ENCODE measurements around the gene STMN3. TPM values are rescaled to one million over a fixed set of nuclear protein-coding genes. Genes with fewer than 3 reads are reported as not detected.
"Not testable (repeated sequence)": the region's sequence is repeated elsewhere in the genome, so short reads cannot be mapped to it uniquely, and the experiment has no call there.

STMN3 gene
- total RNA-seq, 1 donor from 2014 or later: 1.5 TPM

- DNase-seq (ENCODE audit: low spot score) (no peak), ATAC-seq (no peak)
Measured at GRCh38 chr20:63659370-63659769, 6.1 kb upstream of the STMN3 start.

- DNase-seq (ENCODE audit: low spot score) (no peak), ATAC-seq (peak; percentile 26)
Measured at GRCh38 chr20:63658749-63659187, 5.5 kb upstream of the STMN3 start.

GRCh38 chr20:63657937-63658748, 4.9 kb upstream of the STMN3 start, which contains the start of gene RTEL1:
RTEL1 (plus strand) TSS chr20:63658312; CDS start chr20:63659403, 1,091 bp downstream.
- DNase-seq (ENCODE audit: low spot score) (peak; percentile 93), ATAC-seq (peak; percentile 96)

- DNase-seq (ENCODE audit: low spot score) (no peak), ATAC-seq (no peak)
Measured at GRCh38 chr20:63657260-63657936, 4.2 kb upstream of the STMN3 start.

GRCh38 chr20:63656451-63656850, 3.2 kb upstream of the STMN3 start:
- no peak for DNase-seq (ENCODE audit: low spot score)
- no peak for ATAC-seq

- no peak for ATAC-seq
- DNase-seq (ENCODE audit: low spot score): no peak
Measured at GRCh38 chr20:63655249-63655648, 2.0 kb upstream of the STMN3 start.

GRCh38 chr20:63653974-63654668, 897 bp upstream of the STMN3 start:
- DNase-seq (ENCODE audit: low spot score) (no peak), ATAC-seq (no peak)

- DNase-seq (ENCODE audit: low spot score): no peak
- ATAC-seq: peak; percentile 8
Measured at GRCh38 chr20:63652192-63652980, 838 bp downstream of the STMN3 start.

- no peak for ATAC-seq
- no peak for DNase-seq (ENCODE audit: low spot score)
Measured at GRCh38 chr20:63651942-63652191, 1.4 kb downstream of the STMN3 start.

GRCh38 chr20:63650486-63650885, 2.7 kb downstream of the STMN3 start:
- DNase-seq (ENCODE audit: low spot score); ATAC-seq: not testable (repeated sequence)

GRCh38 chr20:63648895-63649589, 4.2 kb downstream of the STMN3 start:
- no peak for DNase-seq (ENCODE audit: low spot score)
- ATAC-seq: no peak

GRCh38 chr20:63648190-63648589, 5.0 kb downstream of the STMN3 start:
- no peak for DNase-seq (ENCODE audit: low spot score)
- ATAC-seq: no peak

- ATAC-seq (no peak), DNase-seq (ENCODE audit: low spot score) (no peak)
Measured at GRCh38 chr20:63645218-63645617, 8.0 kb downstream of the STMN3 start.

- DNase-seq (ENCODE audit: low spot score) (no peak), ATAC-seq (no peak)
Measured at GRCh38 chr20:63643946-63644345, 9.3 kb downstream of the STMN3 start.

GRCh38 chr20:63643499-63643898, 9.7 kb downstream of the STMN3 start:
- DNase-seq (ENCODE audit: low spot score): no peak
- ATAC-seq: no peak

- DNase-seq (ENCODE audit: low spot score) (no peak), ATAC-seq (no peak)
Measured at GRCh38 chr20:63642527-63643247, 10.5 kb downstream of the STMN3 start.

- DNase-seq (ENCODE audit: low spot score): peak; percentile 91
- peak; percentile 93 for ATAC-seq
Measured at GRCh38 chr20:63641792-63642523, 11.3 kb downstream of the STMN3 start.

GRCh38 chr20:63641146-63641791, 12.0 kb downstream of the STMN3 start:
- DNase-seq (ENCODE audit: low spot score) (no peak), ATAC-seq (peak; percentile 46)
